GM10248 (cell line): ENCODE data around the gene BIK.

ENCODE experiments used
- CTCF ChIA-PET: fragments of 300-600 bp; sonication (Branson Sonifier 250); formaldehyde crosslinking; extraction: SDS; loops from one replicate; lab custom pipeline; 2021; ENCODE audit warnings: antibody characterized with exemption; lab: Yijun Ruan, JAX
- POLR2A ChIA-PET: fragments of 350-650 bp; sonication (Branson Sonifier 250); formaldehyde crosslinking; extraction: SDS; loops from one replicate; lab custom pipeline; 2020; ENCODE audit warnings: antibody characterized with exemption; lab: Yijun Ruan, JAX
- DNase-seq: peaks from one replicate; pipeline ENCODE4 v3.0.0; 2012; ENCODE audit errors: extremely low spot score
- TF ChIP-seq, protein P1 (sequence below): IDR thresholded peaks from 2 replicates; pipeline ENCODE4 v1.5.1; 2012; ENCODE audit warnings: mild to moderate bottlenecking, low read depth; ENCODE audit errors: extremely low read depth, missing control alignments, control extremely low read depth

BIK gene

DNA sequence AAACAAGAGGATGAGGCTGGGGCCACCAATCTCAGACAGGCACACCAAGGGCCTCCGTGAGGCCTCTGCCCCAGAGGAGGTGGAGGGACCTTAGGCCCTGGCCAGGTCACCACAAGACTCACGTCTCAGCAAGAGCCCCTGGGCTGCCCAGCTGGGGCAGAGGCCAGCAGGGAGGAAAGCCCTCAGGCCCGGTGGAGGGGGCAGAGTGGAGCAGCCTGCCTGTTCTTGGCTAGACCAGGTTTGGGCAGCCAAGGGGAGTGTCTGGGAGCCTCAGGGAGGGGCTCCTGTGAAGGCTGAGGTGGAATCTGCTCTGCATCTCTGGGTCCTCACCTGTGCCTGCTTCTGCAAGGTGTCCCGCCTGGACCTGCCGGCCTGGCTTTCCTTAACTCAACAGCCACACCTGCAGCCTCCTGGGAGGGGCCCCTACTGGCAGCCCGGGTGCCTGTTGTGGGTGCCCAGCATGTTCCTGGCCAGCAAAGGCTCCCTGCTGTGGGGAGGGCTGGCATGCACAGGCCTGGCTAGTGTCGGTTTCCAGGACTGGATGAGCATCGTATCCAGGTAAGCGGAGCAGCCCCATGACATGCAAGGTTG, 64.5 kb downstream of the BIK start:
- TF ChIP-seq, protein P1, sequence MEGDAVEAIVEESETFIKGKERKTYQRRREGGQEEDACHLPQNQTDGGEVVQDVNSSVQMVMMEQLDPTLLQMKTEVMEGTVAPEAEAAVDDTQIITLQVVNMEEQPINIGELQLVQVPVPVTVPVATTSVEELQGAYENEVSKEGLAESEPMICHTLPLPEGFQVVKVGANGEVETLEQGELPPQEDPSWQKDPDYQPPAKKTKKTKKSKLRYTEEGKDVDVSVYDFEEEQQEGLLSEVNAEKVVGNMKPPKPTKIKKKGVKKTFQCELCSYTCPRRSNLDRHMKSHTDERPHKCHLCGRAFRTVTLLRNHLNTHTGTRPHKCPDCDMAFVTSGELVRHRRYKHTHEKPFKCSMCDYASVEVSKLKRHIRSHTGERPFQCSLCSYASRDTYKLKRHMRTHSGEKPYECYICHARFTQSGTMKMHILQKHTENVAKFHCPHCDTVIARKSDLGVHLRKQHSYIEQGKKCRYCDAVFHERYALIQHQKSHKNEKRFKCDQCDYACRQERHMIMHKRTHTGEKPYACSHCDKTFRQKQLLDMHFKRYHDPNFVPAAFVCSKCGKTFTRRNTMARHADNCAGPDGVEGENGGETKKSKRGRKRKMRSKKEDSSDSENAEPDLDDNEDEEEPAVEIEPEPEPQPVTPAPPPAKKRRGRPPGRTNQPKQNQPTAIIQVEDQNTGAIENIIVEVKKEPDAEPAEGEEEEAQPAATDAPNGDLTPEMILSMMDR, result no peak
- CTCF ChIA-PET, result no interaction called here
- DNase-seq, result no peak
- POLR2A ChIA-PET, result interaction anchor here (0.7 kb wide), 1 partner anchor 10 kb away, joined by 6 read pairs; no protein-coding TSS in a partner anchor

DNA sequence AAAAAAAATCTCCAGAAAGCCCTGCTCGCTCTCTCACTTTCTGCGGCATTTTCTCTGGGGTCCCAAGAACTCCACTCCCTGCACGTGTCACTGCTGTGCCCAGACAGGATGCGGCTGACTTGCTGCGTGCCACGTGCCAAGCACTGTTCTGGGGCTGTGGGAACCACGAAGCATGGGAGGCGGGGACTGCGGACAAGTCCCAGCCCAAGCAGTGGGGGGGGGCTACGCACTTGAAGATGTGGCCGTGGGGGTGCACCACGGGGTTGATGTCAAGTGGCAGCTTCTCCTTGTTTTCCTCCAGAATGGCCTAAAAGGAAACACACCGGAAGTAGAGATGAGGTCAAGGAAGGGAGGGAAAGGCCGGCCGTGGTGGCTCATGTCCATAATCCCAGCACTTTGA, 65.5 kb downstream of the BIK start:
- DNase-seq, result no peak
- CTCF ChIA-PET, result no interaction called here
- TF ChIP-seq, protein P1, result no peak
- POLR2A ChIA-PET, result no interaction called here

DNA sequence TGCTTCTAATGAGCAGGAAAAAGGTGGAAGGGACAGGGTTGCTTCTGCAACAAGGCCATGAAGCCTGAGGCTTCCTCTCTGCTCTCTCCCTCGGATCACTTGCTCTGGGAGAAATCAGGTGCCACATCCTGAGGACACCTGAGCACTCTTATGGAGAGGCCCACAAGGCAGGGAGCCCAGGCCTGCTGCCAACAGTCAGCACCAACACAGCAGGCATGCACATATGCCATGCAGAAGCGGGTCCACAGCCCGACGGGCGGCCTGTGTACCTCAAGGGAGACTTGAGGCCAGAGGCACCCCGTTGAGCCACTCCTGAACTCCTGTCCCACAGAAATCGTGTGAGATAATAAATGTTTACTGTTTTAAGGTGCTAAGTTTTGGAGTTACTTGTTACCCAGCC, 66.9 kb downstream of the BIK start:
- TF ChIP-seq, protein P1, result no peak
- DNase-seq, result no peak
- ChIA-PET POLR2A (no interaction called here), CTCF (no interaction called here)
